AG09309 (cell line): ENCODE data around the gene LMNTD2.
"Not testable (repeated sequence)": the region's sequence is repeated elsewhere in the genome, so short reads cannot be mapped to it uniquely, and the experiment has no call there.

Source experiments
- DNase-seq: peaks from one replicate; pipeline ENCODE4 v3.0.0-alpha.2; 2010; ENCODE audit warnings: low read depth
- H3K4me3 ChIP-seq: 2 replicates; pipeline ENCODE4 v1.5.1; 2011; ENCODE audit warnings: mild to moderate bottlenecking, low read depth, low read length, moderate library complexity; ENCODE audit not compliant: control insufficient read depth
- TF ChIP-seq, protein P1 (sequence below): IDR thresholded peaks from 2 replicates; pipeline ENCODE4 v1.5.1; 2011; ENCODE audit warnings: mild to moderate bottlenecking, low read depth, low read length, inconsistent platforms; ENCODE audit not compliant: insufficient read depth, control insufficient read depth; ENCODE audit errors: missing control alignments

The LMNTD2 gene

DNA sequence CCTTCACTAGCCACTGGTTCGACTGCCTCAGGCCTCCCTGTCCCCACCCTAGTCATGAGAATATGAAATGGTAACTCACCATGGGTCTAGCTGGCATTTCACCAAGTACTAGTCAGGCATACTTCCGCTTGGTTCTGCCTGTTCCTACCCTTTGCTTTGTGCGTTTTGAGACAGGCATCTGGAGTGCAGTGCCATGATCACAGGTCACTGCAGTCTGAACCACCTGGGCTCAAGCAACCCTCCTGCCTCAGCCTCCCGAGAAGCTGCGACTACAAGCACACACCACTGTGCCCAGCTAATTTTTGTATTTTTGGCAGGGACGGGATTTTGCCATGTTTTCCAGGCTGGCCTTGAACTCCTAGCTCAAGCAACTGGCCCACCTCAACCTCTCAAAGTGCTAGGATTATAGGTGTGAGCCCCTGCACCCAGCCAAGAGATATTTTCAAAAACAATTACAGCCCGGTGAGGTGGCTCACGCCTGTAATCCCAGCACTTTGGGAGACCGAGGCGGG lies 39.3 kb downstream of the LMNTD2 start:
- H3K4me3 ChIP-seq, result no peak overlapping the region
- TF ChIP-seq, protein P1, sequence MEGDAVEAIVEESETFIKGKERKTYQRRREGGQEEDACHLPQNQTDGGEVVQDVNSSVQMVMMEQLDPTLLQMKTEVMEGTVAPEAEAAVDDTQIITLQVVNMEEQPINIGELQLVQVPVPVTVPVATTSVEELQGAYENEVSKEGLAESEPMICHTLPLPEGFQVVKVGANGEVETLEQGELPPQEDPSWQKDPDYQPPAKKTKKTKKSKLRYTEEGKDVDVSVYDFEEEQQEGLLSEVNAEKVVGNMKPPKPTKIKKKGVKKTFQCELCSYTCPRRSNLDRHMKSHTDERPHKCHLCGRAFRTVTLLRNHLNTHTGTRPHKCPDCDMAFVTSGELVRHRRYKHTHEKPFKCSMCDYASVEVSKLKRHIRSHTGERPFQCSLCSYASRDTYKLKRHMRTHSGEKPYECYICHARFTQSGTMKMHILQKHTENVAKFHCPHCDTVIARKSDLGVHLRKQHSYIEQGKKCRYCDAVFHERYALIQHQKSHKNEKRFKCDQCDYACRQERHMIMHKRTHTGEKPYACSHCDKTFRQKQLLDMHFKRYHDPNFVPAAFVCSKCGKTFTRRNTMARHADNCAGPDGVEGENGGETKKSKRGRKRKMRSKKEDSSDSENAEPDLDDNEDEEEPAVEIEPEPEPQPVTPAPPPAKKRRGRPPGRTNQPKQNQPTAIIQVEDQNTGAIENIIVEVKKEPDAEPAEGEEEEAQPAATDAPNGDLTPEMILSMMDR, result no peak
- DNase-seq, result no peak

DNA sequence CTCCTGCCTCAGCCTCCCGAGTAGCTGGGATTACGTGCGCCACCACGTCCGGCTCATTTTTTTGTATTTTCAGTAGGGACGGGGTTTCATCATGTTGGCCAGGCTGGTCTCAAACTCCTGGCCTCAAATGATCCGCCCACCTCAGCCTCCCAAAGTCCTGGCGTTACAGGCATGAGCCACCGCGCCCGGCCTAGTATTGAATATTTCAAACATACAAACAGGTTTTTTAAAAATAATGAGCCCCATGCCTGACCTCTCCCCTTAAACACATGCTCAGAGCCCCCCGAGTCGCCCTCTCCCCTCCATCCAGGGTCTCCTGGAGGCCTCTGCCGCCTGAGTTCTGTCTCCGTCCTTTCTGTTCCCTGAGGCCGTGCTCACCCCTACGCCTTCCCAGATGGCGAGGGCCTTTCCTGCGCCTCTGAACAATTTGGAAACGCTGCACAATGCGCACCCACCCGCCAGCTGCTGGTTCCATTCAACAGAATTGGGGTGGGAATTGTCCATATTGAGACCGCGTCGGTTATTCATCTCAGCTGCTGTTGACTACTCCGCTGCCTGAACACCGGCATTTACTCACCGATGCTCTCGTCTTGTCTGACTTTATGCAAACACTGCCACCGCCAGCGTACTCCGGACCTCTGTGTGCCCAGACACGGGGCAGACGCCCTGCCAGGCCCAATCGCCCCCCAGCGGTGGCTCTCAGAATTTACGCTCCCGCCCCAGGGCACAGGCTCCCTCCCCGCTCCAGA lies 39.9 kb downstream of the LMNTD2 start:
- DNase-seq, result no peak
- TF ChIP-seq, protein P1, result no peak
- no peak overlapping the region for H3K4me3 ChIP-seq

DNA sequence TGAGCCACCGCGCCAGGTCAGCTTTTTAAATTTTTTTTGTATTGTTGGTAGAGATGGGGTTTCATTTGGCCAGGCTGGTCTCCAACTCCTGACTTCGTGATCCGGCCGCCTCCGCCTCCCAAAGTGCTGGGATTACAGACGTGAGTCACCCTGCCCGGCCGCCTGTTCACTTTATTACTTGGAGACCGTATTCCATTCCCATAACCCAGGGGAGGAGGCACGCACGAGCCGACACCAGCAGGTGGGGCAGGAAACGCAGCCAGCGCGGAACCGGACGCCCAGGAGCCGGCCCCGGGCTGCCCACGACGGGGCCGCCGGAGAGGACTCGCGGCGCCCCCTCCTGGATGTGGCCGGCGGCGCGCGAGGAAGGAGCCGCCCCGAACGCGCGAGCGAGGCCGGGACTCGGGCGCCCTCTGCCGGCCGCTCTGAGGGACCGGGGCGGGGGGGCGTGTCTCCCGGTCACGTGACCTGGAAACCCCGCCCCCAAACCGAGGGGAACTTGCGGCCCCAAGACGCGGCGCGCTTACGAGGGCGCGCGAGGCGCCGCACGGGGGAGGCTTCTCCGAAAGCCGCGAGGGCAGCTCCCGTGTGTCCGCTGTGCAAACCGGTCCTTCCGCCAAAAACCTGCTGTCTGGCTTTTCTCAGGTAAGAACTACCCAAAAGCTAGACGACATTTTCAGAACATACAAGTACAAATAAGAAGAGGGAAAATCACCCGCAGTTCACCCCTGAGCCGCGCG lies 41.9 kb downstream of the LMNTD2 start:
- H3K4me3 ChIP-seq, result peak overlapping the region; percentile 14; the same call in 1 of the 2 replicates
- DNase-seq, result peak; percentile 94
- TF ChIP-seq, protein P1, result peak; percentile 58

DNA sequence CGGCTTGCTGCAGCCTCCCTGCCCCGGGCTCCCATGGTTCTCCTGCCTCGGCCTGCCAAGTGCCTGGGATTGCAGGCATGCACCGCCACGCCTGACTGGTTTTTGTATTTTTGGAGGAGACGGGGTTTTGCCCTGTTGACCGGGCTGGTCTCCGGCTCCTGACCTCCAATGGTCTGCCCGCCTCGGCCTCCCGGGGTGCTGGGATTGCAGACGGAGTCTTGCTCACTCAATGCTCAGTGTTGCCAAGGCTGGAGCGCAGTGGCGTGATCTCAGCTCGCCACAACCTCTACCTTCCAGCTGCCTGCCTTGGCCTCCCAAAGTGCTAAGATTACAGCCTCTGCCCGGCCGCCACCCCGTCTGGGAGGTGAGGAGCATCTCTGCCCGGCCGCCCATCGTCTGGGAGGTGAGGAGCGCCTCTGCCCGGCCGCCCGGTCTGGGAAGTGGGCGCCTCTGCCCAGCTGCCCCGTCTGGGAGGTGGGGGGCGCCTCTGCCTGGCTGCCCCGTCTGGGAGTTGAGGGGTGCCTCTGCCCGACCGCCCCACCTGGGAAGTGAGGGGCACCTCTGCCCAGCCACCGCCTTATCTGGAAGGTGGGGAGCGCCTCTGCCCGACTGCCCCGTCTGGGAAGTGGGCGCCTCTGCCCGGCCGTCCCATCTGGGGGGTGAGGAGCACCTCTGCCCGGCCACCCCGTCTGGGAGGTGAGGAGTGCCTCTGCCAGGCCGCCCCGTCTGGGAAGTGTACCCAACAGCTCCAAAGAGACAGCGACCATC lies 43.4 kb downstream of the LMNTD2 start:
- not testable (repeated sequence) for DNase-seq, H3K4me3 ChIP-seq

DNA sequence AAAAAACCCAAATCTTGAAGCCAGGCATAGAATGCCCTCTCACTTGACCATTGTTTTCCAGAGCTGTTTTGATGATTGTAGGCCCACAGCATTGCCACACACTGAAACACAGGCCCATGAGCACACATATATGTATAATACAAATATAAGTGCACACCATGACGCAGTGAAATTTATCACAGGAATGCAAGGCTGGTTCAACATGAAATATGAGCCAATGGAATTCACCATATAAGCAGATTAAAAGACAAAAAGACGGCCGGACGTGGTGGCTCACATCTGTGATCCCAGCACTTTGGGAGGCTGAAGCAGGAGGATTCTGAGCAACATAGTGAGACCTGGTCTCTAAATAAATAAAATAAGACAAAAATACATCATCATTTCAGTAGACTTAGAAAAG lies 44.1 kb downstream of the LMNTD2 start:
- TF ChIP-seq, protein P1, result no peak
- DNase-seq, result no peak
- H3K4me3 ChIP-seq, result no peak overlapping the region

DNA sequence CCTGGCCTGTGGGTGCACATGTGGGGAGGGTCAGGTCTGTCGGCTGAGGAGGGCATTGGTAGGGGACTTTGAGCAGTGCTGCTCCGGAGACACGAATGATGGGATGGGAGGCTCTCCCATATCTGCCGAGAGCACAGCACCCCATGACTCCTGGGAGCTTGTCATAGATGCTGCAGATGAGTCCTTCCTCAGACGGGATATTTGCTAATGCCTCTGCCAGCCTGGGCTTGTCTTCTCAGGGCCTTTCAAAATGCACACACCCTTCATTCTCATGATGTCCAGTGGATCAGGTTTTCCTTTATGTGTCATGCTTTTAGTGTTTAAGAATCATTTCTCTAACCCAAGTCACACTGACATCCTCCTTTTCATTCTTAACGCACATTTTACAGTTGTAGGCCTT lies 45.4 kb downstream of the LMNTD2 start:
- TF ChIP-seq, protein P1, result no peak
- no peak for DNase-seq
- H3K4me3 ChIP-seq, result no peak overlapping the region
